H9 (cell line): ENCODE measurements around the gene ATAD1. TPM values are rescaled to one million over a fixed set of nuclear protein-coding genes. Genes with fewer than 3 reads are reported as not detected.

Experiments used
- DNase-seq: peaks from one replicate; pipeline ENCODE4 v3.0.0-alpha.2; 2017
- H2AFZ ChIP-seq: one replicate; pipeline ENCODE4 v1.6.1; 2013; ENCODE audit warnings: mild to moderate bottlenecking, low read length, control low read depth, moderate library complexity
- H2AK5ac ChIP-seq: 2 replicates; pipeline ENCODE4 v1.6.1; 2013; ENCODE audit warnings: low read length, control low read depth, mixed read lengths; ENCODE audit not compliant: insufficient read length
- H2BK120ac ChIP-seq: one replicate; pipeline ENCODE4 v1.6.1; 2013; ENCODE audit warnings: low read depth, mild to moderate bottlenecking, low read length, control low read depth, inconsistent platforms; ENCODE audit not compliant: poor library complexity, severe bottlenecking
- H2BK12ac ChIP-seq: 2 replicates; pipeline ENCODE4 v1.6.1; 2013; ENCODE audit warnings: low read length, control low read depth, mixed read lengths, low read depth; ENCODE audit not compliant: insufficient read length
- H2BK15ac ChIP-seq: 2 replicates; pipeline ENCODE4 v1.6.1; 2013; ENCODE audit warnings: low read depth, low read length, control low read depth
- H2BK20ac ChIP-seq: one replicate; pipeline ENCODE4 v1.6.1; 2013; ENCODE audit warnings: low read depth, mild to moderate bottlenecking, low read length, control low read depth, inconsistent platforms; ENCODE audit not compliant: poor library complexity, severe bottlenecking
- H2BK5ac ChIP-seq: 2 replicates; pipeline ENCODE4 v1.6.1; 2013; ENCODE audit warnings: low read length, control low read depth, mixed read lengths; ENCODE audit not compliant: insufficient read length
- H3K14ac ChIP-seq: 2 replicates; pipeline ENCODE4 v1.6.1; 2013; ENCODE audit warnings: low read length, control low read depth; ENCODE audit not compliant: insufficient read depth
- H3K18ac ChIP-seq: 2 replicates; pipeline ENCODE4 v1.6.1; 2013; ENCODE audit warnings: low read depth, mild to moderate bottlenecking, mixed read lengths, low read length, control low read depth; ENCODE audit not compliant: insufficient read length
- H3K23ac ChIP-seq: 2 replicates; pipeline ENCODE4 v1.6.1; 2013; ENCODE audit warnings: low read length, control low read depth, mixed read lengths, low read depth; ENCODE audit not compliant: insufficient read length
- H3K23me2 ChIP-seq: 2 replicates; pipeline ENCODE4 v1.6.1; 2013; ENCODE audit warnings: low read depth, mild to moderate bottlenecking, mixed read lengths, low read length, control low read depth; ENCODE audit not compliant: insufficient read length, poor library complexity, severe bottlenecking
- H3K27ac ChIP-seq: 2 replicates; pipeline ENCODE4 v1.5.1; 2013; ENCODE audit warnings: low read length, control low read depth, mixed read lengths, low read depth; ENCODE audit not compliant: insufficient read length
- H3K27me3 ChIP-seq: 2 replicates; pipeline ENCODE4 v1.6.1; 2013; ENCODE audit warnings: low read length, control low read depth, inconsistent platforms; ENCODE audit not compliant: insufficient read depth
- H3K4ac ChIP-seq: 2 replicates; pipeline ENCODE4 v1.6.1; 2013; ENCODE audit warnings: low read depth, mild to moderate bottlenecking, control low read depth, inconsistent platforms, low read length, moderate library complexity
- H3K4me1 ChIP-seq: 2 replicates; pipeline ENCODE4 v1.6.1; 2013; ENCODE audit warnings: low read length, control low read depth, inconsistent platforms; ENCODE audit not compliant: insufficient read depth
- H3K4me2 ChIP-seq: 2 replicates; pipeline ENCODE4 v1.6.1; 2013; ENCODE audit warnings: low read length, control low read depth, mixed read lengths; ENCODE audit not compliant: insufficient read length, insufficient read depth
- H3K56ac ChIP-seq: 2 replicates; pipeline ENCODE4 v1.6.1; 2013; ENCODE audit warnings: low read depth, mild to moderate bottlenecking, mixed read lengths, low read length, control low read depth; ENCODE audit not compliant: insufficient read length
- H3K79me1 ChIP-seq: 2 replicates; pipeline ENCODE4 v1.6.1; 2013; ENCODE audit warnings: low read depth, mild to moderate bottlenecking, moderate library complexity, low read length, control low read depth, inconsistent platforms; ENCODE audit not compliant: insufficient read depth, poor library complexity, severe bottlenecking
- H3K79me2 ChIP-seq: 2 replicates; pipeline ENCODE4 v1.6.1; 2013; ENCODE audit warnings: low read length, control low read depth, inconsistent platforms; ENCODE audit not compliant: insufficient read depth
- H3K9ac ChIP-seq: 2 replicates; pipeline ENCODE4 v1.6.1; 2013; ENCODE audit warnings: low read length, control low read depth, mixed read lengths; ENCODE audit not compliant: insufficient read length; ENCODE audit errors: extremely low read depth
- H3K9me3 ChIP-seq: one replicate; pipeline ENCODE4 v1.6.1; 2013; ENCODE audit warnings: low read depth, low read length, inconsistent platforms; ENCODE audit not compliant: control insufficient read depth
- H3T11ph ChIP-seq: one replicate; pipeline ENCODE4 v1.6.1; 2013; ENCODE audit warnings: mild to moderate bottlenecking, low read length, control low read depth, inconsistent platforms
- H4K20me1 ChIP-seq: one replicate; pipeline ENCODE4 v1.6.1; 2013; ENCODE audit not compliant: control insufficient read depth, insufficient read length, insufficient read depth
- H4K5ac ChIP-seq: 2 replicates; pipeline ENCODE4 v1.6.1; 2013; ENCODE audit warnings: low read depth, mild to moderate bottlenecking, mixed read lengths, low read length, control low read depth; ENCODE audit not compliant: insufficient read length
- H4K8ac ChIP-seq: replicated peaks from 2 replicates; pipeline ENCODE4 v1.6.1; 2013; ENCODE audit warnings: low read length, control low read depth, mixed read lengths, low read depth; ENCODE audit not compliant: insufficient read length
- H4K91ac ChIP-seq: 2 replicates; pipeline ENCODE4 v1.6.1; 2013; ENCODE audit warnings: low read depth, mild to moderate bottlenecking, moderate library complexity, mixed read lengths, low read length, control low read depth; ENCODE audit not compliant: insufficient read length
- H3K27ac Mint-ChIP-seq, 3 experiments: 2 replicates in 2 of 3; 3 replicates in 1 of 3; pipeline ENCODE4 v1.8.0; 2020 to 2021; ENCODE audit warnings: mixed read lengths in 3 of 3, mild to moderate bottlenecking in 1 of 3, moderate library complexity in 1 of 3
- H3K27me3 Mint-ChIP-seq: 2 replicates; pipeline ENCODE4 v1.8.0; 2021; ENCODE audit warnings: low read depth, mild to moderate bottlenecking, moderate library complexity, mixed read lengths
- H3K36me3 Mint-ChIP-seq, 3 experiments: 2 replicates in 2 of 3; 3 replicates in 1 of 3; pipeline ENCODE4 v1.8.0; 2020 to 2021; ENCODE audit warnings: low read depth in 3 of 3, mixed read lengths in 3 of 3; ENCODE audit not compliant: insufficient read depth in 1 of 3
- H3K4me1 Mint-ChIP-seq, 2 experiments: 2 replicates each; pipeline ENCODE4 v1.8.0; 2020; ENCODE audit warnings: mixed read lengths in 2 of 2
- H3K4me3 Mint-ChIP-seq, 2 experiments: 2 replicates in 1 of 2; 3 replicates in 1 of 2; pipeline ENCODE4 v1.8.0; 2020 to 2021; ENCODE audit warnings: mild to moderate bottlenecking in 2 of 2, mixed read lengths in 2 of 2, moderate library complexity in 1 of 2
- H3K9me3 Mint-ChIP-seq, 2 experiments: 2 replicates in 1 of 2; 3 replicates in 1 of 2; pipeline ENCODE4 v1.8.0; 2020; ENCODE audit warnings: mild to moderate bottlenecking in 2 of 2, mixed read lengths in 2 of 2, moderate library complexity in 1 of 2
- total RNA-seq: library from RNA; stranded (reverse); gene quantifications from 2 replicates; pipeline ENCODE4 v1.2.1, GENCODE V29; 2021
- TF ChIP-seq, protein P1 (sequence below): fragments of 200-600 bp; sonication (generic); conservative IDR thresholded peaks from 3 replicates; pipeline ENCODE4 v1.8.0; 2021; ENCODE audit warnings: antibody characterized with exemption, mild to moderate bottlenecking

ATAD1 gene
- total RNA-seq, 1 experiment from 2014 or later, result 38.7 TPM

DNA sequence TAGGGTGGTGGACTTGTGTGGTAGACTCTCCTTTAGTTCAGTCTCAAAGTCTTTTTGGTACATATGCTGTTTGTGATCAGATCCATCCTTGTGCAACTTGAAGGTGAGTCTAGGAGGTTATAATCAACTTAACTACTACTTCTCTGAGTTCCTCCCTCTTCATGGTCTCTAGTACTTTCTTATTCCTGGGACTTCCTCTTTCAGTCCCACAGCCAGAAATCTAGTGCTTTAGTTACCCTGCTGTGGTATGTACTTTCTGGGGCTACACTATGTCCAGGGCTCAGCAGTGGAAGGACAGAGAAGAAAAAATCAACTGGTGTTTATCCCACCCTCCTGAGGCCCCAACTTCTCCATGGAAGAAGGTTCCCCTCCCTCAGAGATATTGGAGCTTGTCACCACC, 19.4 kb upstream of the ATAD1 start:
- Histone ChIP-seq H3K18ac (no peak overlapping the region), H3K23ac (no peak overlapping the region)

More for the DNA sequence above, 19.4 kb upstream of the ATAD1 start:
- Histone ChIP-seq H4K5ac (no peak overlapping the region), H2BK15ac (no peak overlapping the region), H2BK5ac (no peak overlapping the region), H3K79me1 (no peaks in the 10 kb centered on the region), H3K9me3 (no peaks in the 10 kb centered on the region), H3K79me2 (no peaks in the 10 kb centered on the region), H2BK20ac (no peak overlapping the region), H4K91ac (no peak overlapping the region), H3K9ac (no peak overlapping the region), H3T11ph (no peak overlapping the region), H3K14ac (no peak overlapping the region), H2AFZ (no peak overlapping the region), H4K20me1 (no peaks in the 10 kb centered on the region), H3K27me3 (no peaks in the 10 kb centered on the region), H3K56ac (no peak overlapping the region), H3K27ac (no peak overlapping the region), H2BK120ac (no peak overlapping the region), H3K23me2 (no peaks in the 10 kb centered on the region), H3K4ac (no peak overlapping the region), H3K4me1 (no peaks in the 10 kb centered on the region), H4K8ac (no peak overlapping the region), H2BK12ac (no peak overlapping the region), H2AK5ac (no peak overlapping the region), H3K4me2 (no peak overlapping the region)
- Mint-ChIP-seq H3K4me1 (peaks cover 0 to 6% of the 10 kb centered on the region in 2 experiments; a peak in 2 of 4 replicates), H3K9me3 (no peaks in the 10 kb centered on the region), H3K27ac (no peak overlapping the region), H3K27me3 (no peaks in the 10 kb centered on the region; the same call in 1 of the 2 replicates), H3K36me3 (no peaks in the 10 kb centered on the region; a peak in 1 of 7 replicates), H3K4me3 (no peak overlapping the region)
- no peak for DNase-seq
- TF ChIP-seq, protein P1, sequence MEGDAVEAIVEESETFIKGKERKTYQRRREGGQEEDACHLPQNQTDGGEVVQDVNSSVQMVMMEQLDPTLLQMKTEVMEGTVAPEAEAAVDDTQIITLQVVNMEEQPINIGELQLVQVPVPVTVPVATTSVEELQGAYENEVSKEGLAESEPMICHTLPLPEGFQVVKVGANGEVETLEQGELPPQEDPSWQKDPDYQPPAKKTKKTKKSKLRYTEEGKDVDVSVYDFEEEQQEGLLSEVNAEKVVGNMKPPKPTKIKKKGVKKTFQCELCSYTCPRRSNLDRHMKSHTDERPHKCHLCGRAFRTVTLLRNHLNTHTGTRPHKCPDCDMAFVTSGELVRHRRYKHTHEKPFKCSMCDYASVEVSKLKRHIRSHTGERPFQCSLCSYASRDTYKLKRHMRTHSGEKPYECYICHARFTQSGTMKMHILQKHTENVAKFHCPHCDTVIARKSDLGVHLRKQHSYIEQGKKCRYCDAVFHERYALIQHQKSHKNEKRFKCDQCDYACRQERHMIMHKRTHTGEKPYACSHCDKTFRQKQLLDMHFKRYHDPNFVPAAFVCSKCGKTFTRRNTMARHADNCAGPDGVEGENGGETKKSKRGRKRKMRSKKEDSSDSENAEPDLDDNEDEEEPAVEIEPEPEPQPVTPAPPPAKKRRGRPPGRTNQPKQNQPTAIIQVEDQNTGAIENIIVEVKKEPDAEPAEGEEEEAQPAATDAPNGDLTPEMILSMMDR, result no peak
